ENCODE data around the gene GNAS.
"Not testable (repeated sequence)": the region's sequence is repeated elsewhere in the genome, so short reads cannot be mapped to it uniquely, and the experiment has no call there.

The GNAS gene

DNA sequence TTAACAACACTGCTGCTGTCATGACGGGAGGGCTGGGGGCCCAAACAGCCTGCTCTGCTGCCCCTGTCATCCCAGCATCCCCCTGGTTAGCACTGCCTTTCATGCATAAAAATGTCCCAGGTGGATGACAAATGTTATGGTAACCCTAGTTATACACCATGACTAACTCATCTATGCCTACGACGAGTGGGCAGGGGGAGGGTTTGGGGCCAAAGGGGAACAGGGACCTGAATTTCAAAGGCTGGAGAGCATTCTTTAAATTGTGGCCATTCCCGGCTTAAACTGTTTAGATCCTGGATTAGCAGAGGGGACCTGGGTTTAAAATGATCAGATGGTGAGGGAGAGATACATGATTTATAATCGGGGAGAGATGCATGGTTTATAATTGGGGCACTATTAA, 26.2 kb upstream of the GNAS start:
- in situ Hi-C loops (cut with HindIII; ENCODE audit: low sequenced_read_pairs): no loop called here

DNA sequence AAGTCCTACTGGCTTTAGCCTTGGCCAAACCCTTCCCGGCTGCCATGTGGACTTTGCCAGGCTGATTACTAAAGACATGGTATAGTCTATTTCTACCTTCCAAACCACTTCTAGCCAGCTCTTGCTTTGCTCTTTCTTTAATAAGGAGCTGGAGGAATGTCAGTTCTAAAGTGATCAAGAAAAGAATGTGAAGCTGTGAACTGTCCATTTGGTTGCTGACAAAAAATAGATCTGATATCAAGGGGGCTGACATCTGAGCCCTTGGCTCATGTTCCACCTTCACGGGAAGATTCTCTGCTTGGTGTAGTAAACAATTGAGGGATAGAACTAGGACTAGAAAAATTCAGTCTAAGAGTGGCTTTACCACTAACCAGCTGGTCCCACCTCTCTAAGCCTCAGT, 24.4 kb upstream of the GNAS start:
- in situ Hi-C loops (cut with HindIII; ENCODE audit: low sequenced_read_pairs): no loop called here

DNA sequence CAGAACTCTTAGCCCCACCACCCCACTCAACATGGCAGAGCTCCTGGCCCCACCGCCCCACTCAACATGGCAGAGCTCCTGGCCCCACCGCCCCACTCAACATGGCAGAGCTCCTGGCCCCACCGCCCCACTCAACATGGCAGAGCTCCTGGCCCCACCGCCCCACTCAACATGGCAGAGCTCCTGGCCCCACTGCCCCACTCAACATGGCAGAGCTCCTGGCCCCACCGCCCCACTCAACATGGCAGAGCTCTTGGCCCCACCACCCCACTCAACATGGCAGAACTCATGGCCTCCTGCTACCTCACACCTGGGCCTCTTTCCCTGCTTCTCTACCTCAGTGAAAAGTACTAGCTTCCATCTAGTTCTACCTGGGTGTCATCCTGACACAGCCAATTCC, 23.7 kb upstream of the GNAS start:
- in situ Hi-C loops (cut with HindIII; ENCODE audit: low sequenced_read_pairs): not testable (repeated sequence)

DNA sequence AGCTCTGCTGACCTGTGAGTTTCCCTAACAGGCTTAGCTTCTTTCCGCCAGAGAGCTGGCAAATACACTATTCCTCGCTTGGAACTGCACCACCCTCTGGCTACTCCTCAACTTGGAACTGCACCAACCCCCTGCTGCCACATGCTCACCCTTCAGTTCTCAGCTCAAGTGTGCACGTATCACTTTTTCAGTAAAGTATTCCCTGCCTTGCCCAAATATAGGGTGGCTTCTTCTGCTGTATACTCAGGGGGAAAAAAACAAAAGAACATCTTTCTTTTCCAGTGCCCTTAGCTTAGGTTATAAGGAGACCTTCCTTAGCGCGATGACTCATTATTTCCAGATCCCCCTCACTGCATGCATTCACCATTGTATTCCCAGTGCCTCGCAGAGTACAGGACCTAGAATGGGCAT, 23.0 kb upstream of the GNAS start:
- in situ Hi-C loops (cut with HindIII; ENCODE audit: low sequenced_read_pairs): no loop called here

DNA sequence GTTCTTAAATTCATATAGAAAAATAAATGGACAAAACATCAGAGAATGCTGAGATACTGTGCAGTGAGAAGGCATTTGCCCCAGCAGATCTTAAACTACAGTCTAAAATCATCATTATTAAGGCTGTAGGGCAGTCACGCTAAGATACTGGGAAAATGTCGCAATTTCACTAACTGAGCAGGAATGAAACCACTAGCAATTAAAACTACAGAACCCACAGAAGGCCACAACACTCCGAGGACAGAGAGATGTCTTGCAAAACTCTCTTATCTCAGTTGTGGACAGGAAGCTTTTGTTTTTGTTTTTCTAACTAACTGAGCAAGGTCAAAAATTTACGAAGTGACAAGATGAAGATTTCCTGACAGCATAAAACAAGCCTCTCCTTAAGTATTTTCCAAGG, 20.1 kb upstream of the GNAS start:
- in situ Hi-C loops (cut with HindIII; ENCODE audit: low sequenced_read_pairs): no loop called here

DNA sequence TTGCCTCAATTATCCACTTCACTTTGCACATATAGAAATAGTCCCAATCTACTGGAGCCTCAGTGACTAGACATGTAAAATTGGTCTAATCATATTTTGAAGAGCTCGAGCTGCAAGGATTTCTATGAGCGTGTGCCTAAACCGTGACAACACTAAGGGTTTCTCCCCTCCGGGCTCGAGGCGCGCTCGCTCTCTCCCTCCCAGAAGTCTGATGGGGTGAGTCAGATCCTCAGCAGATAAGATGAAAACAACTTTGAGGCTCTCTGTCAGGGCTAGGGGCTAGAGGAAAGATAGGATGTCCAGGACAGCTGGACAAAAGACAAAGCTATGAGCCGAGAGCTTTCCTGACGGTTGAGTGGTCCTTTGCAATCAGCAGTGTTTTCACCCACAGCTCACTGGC, 18.6 kb upstream of the GNAS start:
- in situ Hi-C loops (cut with HindIII; ENCODE audit: low sequenced_read_pairs): no loop called here

DNA sequence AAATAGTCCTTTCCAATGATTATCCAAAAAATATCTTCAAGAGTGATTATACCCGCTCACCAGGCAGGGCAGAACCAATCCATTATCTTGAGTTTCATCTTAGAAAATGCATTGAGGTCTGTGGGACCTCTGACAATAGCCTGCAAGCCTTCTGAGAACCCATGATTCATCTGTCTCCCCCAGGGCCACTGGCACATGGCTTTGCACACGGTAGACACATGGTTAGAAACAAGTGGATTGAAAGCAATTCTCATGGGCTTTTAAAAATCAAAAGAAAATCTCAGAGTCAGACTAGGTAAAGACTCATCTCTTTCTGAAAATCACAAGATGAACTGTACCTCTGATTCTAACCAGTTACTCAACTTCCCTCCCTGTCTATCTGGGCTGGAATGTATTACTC, 17.3 kb upstream of the GNAS start:
- in situ Hi-C loops (cut with HindIII; ENCODE audit: low sequenced_read_pairs): no loop called here

DNA sequence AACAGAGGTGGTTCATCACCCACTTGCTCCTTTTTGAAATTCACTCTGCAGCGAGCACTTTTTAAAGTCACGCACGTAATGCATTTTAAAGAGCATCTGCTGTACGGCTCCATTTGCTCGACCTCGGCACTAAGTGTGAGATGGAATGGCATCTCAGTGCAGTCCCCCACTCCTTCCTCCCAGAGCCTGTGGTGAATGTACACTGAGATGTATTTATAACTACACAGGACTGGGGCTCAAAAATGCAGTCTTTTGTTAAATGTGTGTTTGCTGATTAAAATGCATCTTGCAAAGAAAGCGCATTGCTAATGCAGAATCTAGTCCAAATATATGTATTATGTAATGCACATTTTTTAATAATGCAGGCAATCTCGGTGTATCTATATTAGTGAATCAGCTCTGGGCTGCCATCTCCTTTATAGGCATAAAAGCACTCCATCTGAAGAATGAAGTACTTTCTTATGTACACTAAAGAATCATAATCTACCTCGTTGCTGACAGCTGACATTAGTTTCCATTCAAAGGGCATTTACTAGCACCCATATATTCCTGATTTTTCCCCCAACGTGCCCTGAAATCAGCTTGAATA, 15.8 kb upstream of the GNAS start:
- in situ Hi-C loops (cut with HindIII; ENCODE audit: low sequenced_read_pairs): no loop called here

DNA sequence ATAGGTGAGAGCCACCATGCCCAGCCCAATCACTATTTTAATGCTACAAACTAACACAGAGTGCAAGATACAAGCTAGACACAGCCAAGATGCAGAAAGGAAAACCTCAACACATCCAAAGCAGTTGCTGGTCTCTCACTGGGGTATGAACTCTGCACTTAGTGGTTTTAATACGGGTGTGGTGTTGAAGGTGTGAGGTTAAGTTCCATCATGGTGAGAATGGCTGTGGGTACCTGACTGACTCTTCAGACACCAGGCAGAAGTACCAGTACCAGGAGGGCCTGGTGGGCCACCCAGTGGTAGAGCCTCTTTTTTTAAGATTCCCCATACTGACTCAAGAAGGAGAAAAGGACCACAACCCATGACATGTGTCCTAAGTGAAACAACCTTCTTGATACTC, 14.8 kb upstream of the GNAS start:
- in situ Hi-C loops (cut with HindIII; ENCODE audit: low sequenced_read_pairs): no loop called here

DNA sequence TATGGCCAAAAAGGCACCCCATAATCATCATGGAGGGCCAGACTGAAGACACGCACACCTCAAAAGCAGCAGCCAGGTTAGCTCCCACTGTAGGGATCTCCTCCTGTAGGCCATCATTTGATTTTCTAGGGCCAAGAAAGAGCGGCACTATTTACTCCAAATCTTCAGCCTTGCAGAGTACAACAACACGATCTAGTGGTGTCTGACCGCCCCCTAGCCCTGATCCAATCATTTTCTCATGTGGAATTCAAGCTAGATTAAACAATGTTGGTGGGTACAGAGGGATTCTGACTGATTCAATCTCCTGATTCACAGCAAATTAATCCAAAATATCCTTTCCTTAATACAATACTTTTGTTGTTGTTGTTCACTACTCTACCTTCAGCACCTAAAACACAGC, 14.3 kb upstream of the GNAS start:
- in situ Hi-C loops (cut with HindIII; ENCODE audit: low sequenced_read_pairs): no loop called here

DNA sequence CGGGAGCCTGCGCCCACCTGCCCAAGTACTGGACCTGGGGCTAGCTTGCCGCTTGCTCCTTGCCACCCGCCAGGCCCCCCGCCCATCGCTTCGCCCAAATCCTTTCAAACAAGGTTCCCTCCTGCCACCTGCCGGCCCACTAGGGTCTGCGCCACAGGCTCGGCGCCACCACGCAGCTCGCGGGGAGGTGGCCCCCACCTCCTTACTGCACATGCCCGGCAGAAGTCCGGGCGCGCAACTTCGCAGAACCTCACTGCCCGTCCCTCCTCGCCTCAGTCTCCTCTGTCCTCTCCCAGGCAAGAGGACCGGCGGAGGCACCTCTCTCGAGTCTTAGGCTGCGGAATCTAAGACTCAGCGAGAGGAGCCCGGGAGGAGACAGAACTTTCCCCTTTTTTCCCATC, 13.0 kb upstream of the GNAS start:
- in situ Hi-C loops (cut with HindIII; ENCODE audit: low sequenced_read_pairs): no loop called here

DNA sequence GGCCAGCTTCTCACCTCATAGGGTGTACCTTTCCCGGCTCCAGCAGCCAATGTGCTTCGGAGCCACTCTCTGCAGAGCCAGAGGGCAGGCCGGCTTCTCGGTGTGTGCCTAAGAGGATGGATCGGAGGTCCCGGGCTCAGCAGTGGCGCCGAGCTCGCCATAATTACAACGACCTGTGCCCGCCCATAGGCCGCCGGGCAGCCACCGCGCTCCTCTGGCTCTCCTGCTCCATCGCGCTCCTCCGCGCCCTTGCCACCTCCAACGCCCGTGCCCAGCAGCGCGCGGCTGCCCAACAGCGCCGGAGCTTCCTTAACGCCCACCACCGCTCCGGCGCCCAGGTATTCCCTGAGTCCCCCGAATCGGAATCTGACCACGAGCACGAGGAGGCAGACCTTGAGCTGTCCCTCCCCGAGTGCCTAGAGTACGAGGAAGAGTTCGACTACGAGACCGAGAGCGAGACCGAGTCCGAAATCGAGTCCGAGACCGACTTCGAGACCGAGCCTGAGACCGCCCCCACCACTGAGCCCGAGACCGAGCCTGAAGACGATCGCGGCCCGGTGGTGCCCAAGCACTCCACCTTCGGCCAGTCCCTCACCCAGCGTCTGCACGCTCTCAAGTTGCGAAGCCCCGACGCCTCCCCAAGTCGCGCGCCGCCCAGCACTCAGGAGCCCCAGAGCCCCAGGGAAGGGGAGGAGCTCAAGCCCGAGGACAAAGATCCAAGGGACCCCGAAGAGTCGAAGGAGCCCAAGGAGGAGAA, 12.3 kb upstream of the GNAS start:
- in situ Hi-C loops (cut with HindIII; ENCODE audit: low sequenced_read_pairs): no loop called here

DNA sequence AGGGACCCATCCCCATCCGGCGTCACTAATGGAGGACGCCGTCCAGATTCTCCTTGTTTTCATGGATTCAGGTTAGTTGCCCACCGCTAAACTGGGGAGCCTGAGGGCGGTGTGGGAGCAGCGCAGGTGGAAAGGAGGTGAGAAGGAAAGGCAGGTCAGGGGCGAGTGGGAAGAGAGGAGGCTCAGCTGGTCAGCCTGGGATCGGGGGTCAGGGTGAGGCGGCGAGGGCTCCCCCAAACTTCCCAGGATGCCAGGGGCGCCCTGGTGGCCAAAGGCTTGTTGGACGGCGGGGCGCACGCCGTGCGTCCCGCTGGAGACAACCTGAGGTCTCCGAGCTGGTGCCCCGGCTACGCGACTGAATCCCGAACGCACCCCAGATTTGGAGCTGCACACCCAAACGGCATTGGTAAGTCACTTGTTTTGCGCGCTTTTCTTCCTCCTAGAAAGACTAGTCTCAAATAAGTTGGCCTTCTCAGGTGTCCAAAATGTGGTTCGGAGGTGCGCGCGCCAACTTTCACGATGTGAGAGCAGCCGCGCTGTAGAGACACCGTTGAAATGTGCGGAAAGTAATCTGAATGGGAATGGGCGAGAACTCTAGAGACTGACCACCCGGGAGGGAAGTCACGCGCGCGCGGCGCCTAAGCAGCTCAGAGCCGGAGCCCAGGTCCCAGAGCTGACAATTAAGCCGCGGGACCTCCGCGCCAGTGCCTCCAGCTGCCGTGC, 11.5 kb upstream of the GNAS start:
- in situ Hi-C loops (cut with HindIII; ENCODE audit: low sequenced_read_pairs): no loop called here

DNA sequence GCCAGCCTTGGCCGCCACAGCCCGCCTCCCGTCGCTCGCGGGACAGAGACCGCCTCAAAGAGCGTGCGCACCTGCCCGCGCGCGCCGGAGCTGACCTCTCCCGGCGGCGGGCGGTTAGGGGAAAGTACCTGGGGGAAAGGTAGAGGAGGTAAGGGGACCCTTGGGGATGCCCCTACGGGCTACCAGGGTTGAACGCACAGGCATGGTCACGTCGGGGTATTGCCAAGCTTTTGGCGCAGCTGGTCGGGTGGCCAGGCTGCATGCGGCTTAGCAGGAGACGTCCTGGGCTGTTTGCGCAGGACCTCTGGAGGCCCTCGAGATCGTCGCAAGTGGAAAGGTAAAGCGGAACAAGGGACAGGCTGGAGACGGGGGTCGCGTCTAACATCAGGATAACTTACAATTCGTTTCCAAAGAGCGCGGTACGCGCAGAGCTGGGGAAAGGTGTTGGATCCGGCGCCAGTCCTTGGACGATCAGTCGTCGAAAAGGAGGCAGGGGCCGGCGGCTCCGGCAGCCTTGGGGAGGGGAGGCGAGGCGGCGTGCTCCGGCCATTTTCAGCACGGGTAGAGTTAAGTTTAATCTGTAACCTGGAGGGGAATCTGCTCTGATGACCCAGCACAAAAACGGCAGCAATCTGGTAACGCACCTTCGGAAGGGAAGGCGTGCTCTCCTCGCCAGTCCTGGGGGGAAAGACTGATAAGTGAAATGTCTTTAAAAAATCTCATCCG, 10.8 kb upstream of the GNAS start:
- in situ Hi-C loops (cut with HindIII; ENCODE audit: low sequenced_read_pairs): no loop called here

DNA sequence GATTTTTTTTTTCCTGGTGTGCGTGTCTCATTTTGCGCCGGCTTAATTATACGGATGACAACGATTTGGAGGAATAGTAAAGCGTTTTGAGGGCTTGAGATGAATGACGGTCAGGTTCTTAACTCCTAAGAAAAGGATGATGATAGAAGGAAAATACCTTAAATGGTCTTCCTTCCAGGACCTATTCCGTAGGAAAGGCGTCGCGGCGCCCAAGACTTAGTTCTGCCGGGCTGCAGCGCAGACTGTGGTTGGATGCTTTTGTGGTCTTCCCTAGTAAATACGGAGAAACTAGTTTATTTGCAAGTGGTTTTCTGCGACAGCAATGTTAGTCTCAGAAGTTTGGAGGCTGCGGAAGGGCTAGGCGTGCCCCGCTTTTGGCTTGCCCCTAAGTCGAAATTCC, 10.2 kb upstream of the GNAS start:
- in situ Hi-C loops (cut with HindIII; ENCODE audit: low sequenced_read_pairs): no loop called here

DNA sequence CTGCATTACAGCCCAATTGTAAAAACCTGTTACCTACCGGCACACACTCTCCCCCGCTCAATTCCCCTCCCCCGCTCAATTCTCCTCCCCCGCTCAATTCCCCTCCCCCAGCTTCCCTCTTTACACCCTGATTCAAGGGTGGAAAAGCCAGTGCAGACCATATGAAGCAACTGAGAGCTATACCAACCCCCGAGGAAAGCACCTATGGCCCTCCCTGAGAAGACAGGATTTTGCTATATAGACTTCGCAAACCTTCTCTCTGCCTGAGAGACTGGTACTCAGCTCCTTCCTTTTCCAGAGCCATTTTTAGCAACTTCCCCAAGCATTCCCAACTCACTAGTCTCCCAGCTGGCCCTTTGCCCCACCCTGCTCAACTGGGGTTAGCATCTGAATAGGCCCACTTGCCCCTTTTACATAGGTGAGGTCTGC, 9.4 kb upstream of the GNAS start:
- in situ Hi-C loops (cut with HindIII; ENCODE audit: low sequenced_read_pairs): no loop called here

DNA sequence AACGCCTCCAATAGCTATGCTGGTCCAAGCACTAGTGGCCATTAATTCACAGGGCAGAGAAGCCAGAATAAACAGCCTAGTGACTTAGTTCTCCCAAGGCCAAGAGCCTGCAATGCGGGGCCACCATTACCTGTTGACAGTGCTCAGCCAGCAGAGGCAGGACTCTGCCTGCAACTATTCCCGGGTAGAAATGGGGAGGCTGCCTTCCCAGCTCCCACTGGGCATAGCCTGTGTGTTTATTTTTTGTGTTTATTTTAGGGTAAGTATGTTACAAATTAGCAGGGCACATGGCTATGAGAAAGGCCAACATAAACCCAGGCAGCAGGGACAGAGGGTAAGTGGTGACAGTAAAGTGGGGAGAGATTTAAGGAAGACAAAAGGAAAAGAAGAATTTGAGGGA, 6.8 kb upstream of the GNAS start:
- in situ Hi-C loops (cut with HindIII; ENCODE audit: low sequenced_read_pairs): no loop called here

DNA sequence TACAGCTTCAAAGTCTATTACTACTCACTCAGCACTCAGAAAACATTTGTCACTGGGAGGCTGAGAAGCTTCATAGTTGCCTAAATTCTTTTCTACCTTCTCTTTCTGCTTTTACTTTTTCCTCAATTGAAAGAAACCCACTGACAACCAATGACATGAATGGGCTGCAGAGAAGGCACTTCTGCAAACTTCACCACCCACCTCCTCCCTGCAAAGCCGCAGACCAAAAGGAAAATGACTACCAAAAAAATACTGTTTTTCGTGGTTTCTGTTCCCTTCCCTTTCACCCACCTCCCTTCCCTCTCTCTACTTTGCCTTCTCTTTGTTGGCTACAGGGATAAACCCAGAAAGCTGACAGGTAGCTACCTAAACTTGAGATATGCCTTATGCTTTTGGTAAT, 5.1 kb upstream of the GNAS start:
- in situ Hi-C loops (cut with HindIII; ENCODE audit: low sequenced_read_pairs): no loop called here

DNA sequence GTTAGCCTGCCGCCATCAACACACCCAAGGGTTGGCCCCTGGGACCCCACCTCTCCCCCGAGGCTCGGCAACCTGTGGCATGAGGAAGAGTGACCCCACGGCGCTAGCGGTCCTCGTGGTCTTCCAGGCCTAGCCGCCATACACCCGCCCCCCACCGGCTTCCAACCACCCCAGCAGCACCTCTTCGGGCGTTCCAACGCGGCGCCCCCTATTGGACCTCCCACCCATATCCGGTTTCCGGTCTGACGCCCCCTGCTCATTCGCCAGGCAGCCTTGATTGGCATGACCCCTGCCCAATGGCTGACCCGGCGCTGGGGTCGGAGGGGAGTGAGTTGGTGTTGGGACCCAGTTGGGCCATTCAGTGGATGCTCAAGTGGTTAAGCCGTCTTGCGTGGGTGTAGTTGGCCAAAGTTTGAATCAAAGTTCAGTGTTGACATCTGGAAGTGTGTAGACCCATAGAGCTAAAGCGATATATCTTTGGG, 1.8 kb upstream of the GNAS start, which contains the start of gene GNAS-AS1:
Gene GNAS-AS1, minus strand, starts transcription at position 210 of the 482 bp plus-strand sequence.
- in situ Hi-C loops (cut with HindIII; ENCODE audit: low sequenced_read_pairs): loop anchor here (25.0 kb wide), 1 partner anchor 612 kb away; no protein-coding TSS in a partner anchor

DNA sequence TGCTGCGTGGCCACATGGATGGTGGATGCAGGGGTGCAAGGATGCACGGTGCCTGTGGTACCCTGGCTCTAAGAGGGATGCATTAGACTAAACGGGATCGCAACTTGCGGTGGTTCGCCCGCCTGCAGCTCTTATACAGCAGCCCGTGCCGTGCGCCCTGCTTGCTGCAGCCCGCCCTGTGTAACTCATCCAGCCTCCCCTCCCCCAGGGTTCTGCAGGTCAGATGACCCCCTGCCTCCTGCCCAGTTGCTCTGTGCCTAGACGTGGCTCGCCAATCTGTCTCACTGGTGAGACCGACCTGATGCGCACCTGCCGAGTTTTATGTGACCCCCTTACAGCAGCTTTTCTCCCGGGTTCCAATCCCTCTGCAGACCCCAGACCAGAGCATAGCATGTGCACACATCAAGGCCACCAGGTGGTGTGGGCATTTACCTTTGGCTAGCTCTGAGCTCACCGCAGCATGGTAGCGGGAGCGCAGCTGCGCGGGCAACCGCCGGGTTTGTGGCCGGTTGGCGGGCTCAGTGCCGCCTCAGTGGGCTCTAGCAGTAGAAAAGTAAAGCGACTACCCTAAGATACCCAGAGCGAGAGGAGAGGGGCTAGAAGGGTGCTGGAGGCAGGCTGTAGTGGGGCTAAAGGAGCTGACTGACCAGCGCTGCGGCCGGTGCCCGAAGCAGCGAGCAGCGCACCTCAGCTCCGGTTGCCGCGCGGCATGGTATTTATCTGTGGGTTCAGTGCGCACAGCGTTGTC, 1.1 kb upstream of the GNAS start:
- in situ Hi-C loops (cut with HindIII; ENCODE audit: low sequenced_read_pairs): loop anchor here (25.0 kb wide), 1 partner anchor 611 kb away; no protein-coding TSS in a partner anchor

Data from DLD1 (cell line).